K562 (cell line): ENCODE data around the gene IGLON5. TPM values are rescaled to one million over a fixed set of nuclear protein-coding genes. Genes with fewer than 3 reads are reported as not detected.

ENCODE experiments used
- BACH1 ChIP-seq: fragments of 200-800 bp; sonication (Bioruptor generic); IDR thresholded peaks from 2 replicates; pipeline ENCODE4 v1.6.1; 2016; ENCODE audit warnings: missing genetic modification characterization, missing compliant biosample characterization
- BDP1 ChIP-seq: IDR thresholded peaks from 3 replicates; pipeline ENCODE4 v1.6.1; 2011; ENCODE audit not compliant: insufficient read length, insufficient read depth
- FOSL1 ChIP-seq: fragments of 200-800 bp; sonication (Bioruptor generic); conservative IDR thresholded peaks from 2 replicates; pipeline ENCODE4 v1.6.1; 2016; ENCODE audit warnings: missing genetic modification characterization, missing compliant biosample characterization
- GABPB1 ChIP-seq: sonication (generic); formaldehyde crosslinking; IDR thresholded peaks from 2 replicates; pipeline ENCODE4 v1.8.0; 2022; ENCODE audit warnings: mild to moderate bottlenecking, missing genetic modification reagents
- NFATC3 ChIP-seq: fragments of 450-650 bp; IDR thresholded peaks from 2 replicates; pipeline ENCODE4 v1.6.1; 2017; ENCODE audit warnings: mild to moderate bottlenecking
- NRF1 ChIP-seq, 2 experiments: fragments of 450-650 bp; IDR thresholded peaks in 1 of 2; conservative IDR thresholded peaks in 1 of 2; 2 replicates each; pipeline ENCODE4 v1.6.1; 2014; ENCODE audit warnings: mild to moderate bottlenecking in 2 of 2
- POLR2G ChIP-seq: fragments of 200-400 bp; formaldehyde crosslinking; IDR thresholded peaks from 2 replicates; pipeline ENCODE4 v1.6.1; 2017; ENCODE audit warnings: low read depth, mild to moderate bottlenecking, antibody characterized with exemption, low read length, moderate library complexity
- POLR2H ChIP-seq: IDR thresholded peaks from 2 replicates; pipeline ENCODE4 v1.6.1; 2016; ENCODE audit warnings: missing genetic modification characterization, low read depth, mild to moderate bottlenecking, control low read depth, missing compliant biosample characterization, moderate library complexity
- RFX1 ChIP-seq: fragments of 450-650 bp; IDR thresholded peaks from 2 replicates; pipeline ENCODE4 v1.6.1; 2016; ENCODE audit warnings: mild to moderate bottlenecking, moderate library complexity
- TRIM24 ChIP-seq, 2 experiments: fragments of 450-650 bp; IDR thresholded peaks; 2 replicates each; pipeline ENCODE4 v1.6.1; 2016
- ZBTB2 ChIP-seq: fragments of 450-650 bp; IDR thresholded peaks from 2 replicates; pipeline ENCODE4 v1.6.1; 2016; ENCODE audit warnings: antibody characterized with exemption
- ZBTB26 ChIP-seq: fragments of 450-650 bp; formaldehyde crosslinking; IDR thresholded peaks from 2 replicates; pipeline ENCODE4 v1.4.0; 2022; ENCODE audit warnings: missing genetic modification characterization
- ZFP91 ChIP-seq: sonication (generic); formaldehyde crosslinking; IDR thresholded peaks from 2 replicates; pipeline ENCODE4 v1.8.0; 2022; ENCODE audit warnings: mild to moderate bottlenecking, missing genetic modification reagents
- ZNF277 ChIP-seq: fragments of 250-450 bp; sonication (Bioruptor Pico); IDR thresholded peaks from 2 replicates; pipeline ENCODE4 v1.8.0; 2022; ENCODE audit warnings: inconsistent platforms, mild to moderate bottlenecking, moderate library complexity, borderline replicate concordance
- ZNF592 ChIP-seq: fragments of 450-650 bp; IDR thresholded peaks from 2 replicates; pipeline ENCODE4 v1.6.1; 2017; ENCODE audit warnings: antibody characterized with exemption, mild to moderate bottlenecking
- ZNF75A ChIP-seq: fragments of 450-650 bp; formaldehyde crosslinking; IDR thresholded peaks from 2 replicates; pipeline ENCODE4 v1.4.0; 2020; ENCODE audit warnings: mild to moderate bottlenecking
- ZNF79 ChIP-seq: fragments of 250-450 bp; sonication (Bioruptor Pico); IDR thresholded peaks from 2 replicates; pipeline ENCODE4 v1.4.0; 2020; ENCODE audit warnings: low read depth, mild to moderate bottlenecking, moderate library complexity
- polyA plus RNA-seq, 8 experiments: library from polyadenylated mRNA; depleted of rRNA in 4 of 8; stranded (reverse) in 5 of 8; unstranded in 3 of 8; fragments of >200 nt; fragmentation: Nextera tagmentation in 2 of 8; fragmentation: Illumina TruSeq in 1 of 8; extraction: Ambion mirVana in 2 of 8; extraction: Trizol in 1 of 8; gene quantifications; 2 replicates each; pipeline versions ENCODE4 v1.2.1 to v1.2.3, GENCODE V29; 2011 to 2014; ENCODE audit warnings: inconsistent platforms in 1 of 8, missing spikeins in 1 of 8
- total RNA-seq, 7 experiments: library from RNA; depleted of rRNA in 6 of 7; stranded (reverse); fragments of >200 nt in 6 of 7; fragmentation: Illumina TruSeq in 2 of 7; extraction: Trizol in 2 of 7; gene quantifications; 2 replicates each; pipeline versions ENCODE4 v1.2.1 to v1.2.3, GENCODE V29; 2011 to 2021; ENCODE audit warnings: low replicate concordance in 1 of 7

The IGLON5 gene
- total and polyA plus RNA-seq, 9 of the 15 experiments (the other 6 are each of a cell fraction or from before 2014, with no cell fraction given): 0.03 to 0.22 (median 0.14) TPM; not detected in 2

- TF ChIP-seq ZNF592 (peak; percentile 65; the same call in 1 of the 2 replicates), NFATC3 (no peak), ZBTB2 (peak; percentile 64; the same call in 1 of the 2 replicates), ZBTB26 (no peak), BACH1 (tag) (no peak), NRF1 (conservative IDR thresholded peaks at IDR 0.05 in 1 of 2, IDR thresholded peaks at IDR 0.05 in 1 of 2) (no peak), BDP1 (no peak), TRIM24 (IDR thresholded peaks at IDR 0.05) (peak in 1 of 2 experiments; percentile 53; a peak in 1 of 4 replicates), GABPB1 (CRISPR knock-in tag) (peak; percentile 61), RFX1 (no peak), ZNF79 (CRISPR knock-in tag) (no peak), ZFP91 (CRISPR knock-in tag) (no peak), FOSL1 (tag) (peak; percentile 33; the same call in 1 of the 2 replicates), ZNF75A (CRISPR knock-in tag) (no peak), ZNF277 (CRISPR knock-in tag) (no peak), POLR2H (tag) (no peak), POLR2G (peak; percentile 68)
Observed at GRCh38 chr19:51338563-51339312, 27.3 kb downstream of the IGLON5 start (continued).
